Dermis blood vessel endothelial cell (primary cell): Measurements from ENCODE around the gene LDB2. TPM values are rescaled to one million over a fixed set of nuclear protein-coding genes. Genes with fewer than 3 reads are reported as not detected.
A peak's percentile ranks its signal among the peaks of the same experiment; 100 is the strongest.

Source experiments
- DNase-seq: peaks from one replicate; pipeline ENCODE4 v3.0.0; 2010
- total RNA-seq: library from RNA; depleted of rRNA; stranded (reverse); fragments of >200 nt; gene quantifications from 2 replicates; pipeline ENCODE4 v1.2.3, GENCODE V29; 2014

LDB2 gene
- total RNA-seq, 1 donor from 2014 or later: 258 TPM

- DNase-seq: no peak
Observed at GRCh38 chr4:16682975-16683374, 215.5 kb downstream of the LDB2 start.

- DNase-seq: no peak
Observed at GRCh38 chr4:16677001-16677944, 221.2 kb downstream of the LDB2 start.

GRCh38 chr4:16676230-16676770 lies 222.1 kb downstream of the LDB2 start:
- DNase-seq: no peak

- no peak for DNase-seq
Observed at GRCh38 chr4:16674082-16674481, 224.4 kb downstream of the LDB2 start.

- no peak for DNase-seq
Observed at GRCh38 chr4:16672421-16672820, 226.0 kb downstream of the LDB2 start.

GRCh38 chr4:16671741-16672140 lies 226.7 kb downstream of the LDB2 start:
- no peak for DNase-seq

- no peak for DNase-seq
Observed at GRCh38 chr4:16670727-16671126, 227.7 kb downstream of the LDB2 start.

- DNase-seq: no peak
Observed at GRCh38 chr4:16669036-16669435, 229.4 kb downstream of the LDB2 start.

- no peak for DNase-seq
Observed at GRCh38 chr4:16668488-16668887, 230.0 kb downstream of the LDB2 start.

GRCh38 chr4:16667464-16667863 lies 231.0 kb downstream of the LDB2 start:
- DNase-seq: no peak

GRCh38 chr4:16665942-16666551 lies 232.4 kb downstream of the LDB2 start:
- DNase-seq: no peak

- no peak for DNase-seq
Observed at GRCh38 chr4:16663732-16664131, 234.7 kb downstream of the LDB2 start.

- no peak for DNase-seq
Observed at GRCh38 chr4:16663307-16663706, 235.1 kb downstream of the LDB2 start.

- no peak for DNase-seq
Observed at GRCh38 chr4:16661813-16662212, 236.6 kb downstream of the LDB2 start.

GRCh38 chr4:16660656-16661055 lies 237.8 kb downstream of the LDB2 start:
- no peak for DNase-seq

GRCh38 chr4:16659694-16660093 lies 238.8 kb downstream of the LDB2 start:
- DNase-seq: no peak

GRCh38 chr4:16659079-16659478 lies 239.4 kb downstream of the LDB2 start:
- DNase-seq: no peak

GRCh38 chr4:16658183-16658582 lies 240.3 kb downstream of the LDB2 start:
- DNase-seq: no peak

GRCh38 chr4:16655111-16655510 lies 243.3 kb downstream of the LDB2 start:
- no peak for DNase-seq

GRCh38 chr4:16652732-16653305 lies 245.6 kb downstream of the LDB2 start:
- DNase-seq: no peak

- no peak for DNase-seq
Observed at GRCh38 chr4:16646459-16646858, 252.0 kb downstream of the LDB2 start.

GRCh38 chr4:16643893-16644292 lies 254.6 kb downstream of the LDB2 start:
- no peak for DNase-seq

- DNase-seq: peak; percentile 37
Observed at GRCh38 chr4:16642897-16643296, 255.5 kb downstream of the LDB2 start.
